Astrocyte (in vitro differentiated cells and primary cell): Measurements from ENCODE around the gene FHIT.

Experiments
- EZH2 ChIP-seq: IDR thresholded peaks from 2 replicates; pipeline ENCODE4 v1.6.1; 2012; ENCODE audit warnings: mild to moderate bottlenecking, low read length, inconsistent platforms; ENCODE audit not compliant: insufficient read depth
- TF ChIP-seq, protein P1 (sequence below): IDR thresholded peaks from 2 replicates; pipeline ENCODE4 v1.5.1; 2011; ENCODE audit warnings: low read depth, mild to moderate bottlenecking, inconsistent platforms, low read length, moderate library complexity; ENCODE audit not compliant: insufficient read depth

DNA sequence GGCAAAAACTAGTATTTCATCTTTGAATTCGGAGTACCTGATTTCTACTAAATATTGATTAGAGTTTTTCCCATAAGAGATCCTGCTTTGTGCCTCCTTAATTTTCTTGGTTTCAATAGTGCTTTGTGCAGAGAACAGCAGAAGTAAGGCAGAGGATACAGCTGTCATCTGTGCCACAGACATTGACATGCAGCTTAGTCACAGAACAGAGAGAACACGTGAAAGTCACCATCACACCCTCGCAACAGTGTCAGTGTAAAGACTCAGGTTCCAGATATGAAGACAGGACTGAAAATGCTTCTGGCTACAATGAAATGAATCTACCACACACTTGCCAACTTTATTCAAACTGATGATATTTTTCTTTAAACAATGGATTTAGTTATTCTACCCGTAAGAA lies 1258.7 kb downstream of the FHIT start:
- TF ChIP-seq, protein P1, sequence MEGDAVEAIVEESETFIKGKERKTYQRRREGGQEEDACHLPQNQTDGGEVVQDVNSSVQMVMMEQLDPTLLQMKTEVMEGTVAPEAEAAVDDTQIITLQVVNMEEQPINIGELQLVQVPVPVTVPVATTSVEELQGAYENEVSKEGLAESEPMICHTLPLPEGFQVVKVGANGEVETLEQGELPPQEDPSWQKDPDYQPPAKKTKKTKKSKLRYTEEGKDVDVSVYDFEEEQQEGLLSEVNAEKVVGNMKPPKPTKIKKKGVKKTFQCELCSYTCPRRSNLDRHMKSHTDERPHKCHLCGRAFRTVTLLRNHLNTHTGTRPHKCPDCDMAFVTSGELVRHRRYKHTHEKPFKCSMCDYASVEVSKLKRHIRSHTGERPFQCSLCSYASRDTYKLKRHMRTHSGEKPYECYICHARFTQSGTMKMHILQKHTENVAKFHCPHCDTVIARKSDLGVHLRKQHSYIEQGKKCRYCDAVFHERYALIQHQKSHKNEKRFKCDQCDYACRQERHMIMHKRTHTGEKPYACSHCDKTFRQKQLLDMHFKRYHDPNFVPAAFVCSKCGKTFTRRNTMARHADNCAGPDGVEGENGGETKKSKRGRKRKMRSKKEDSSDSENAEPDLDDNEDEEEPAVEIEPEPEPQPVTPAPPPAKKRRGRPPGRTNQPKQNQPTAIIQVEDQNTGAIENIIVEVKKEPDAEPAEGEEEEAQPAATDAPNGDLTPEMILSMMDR = no peak
- no peak for TF ChIP-seq EZH2
